Hepatocyte (in vitro differentiated cells): ENCODE results near the gene TFF2. TPM values are rescaled to one million over a fixed set of nuclear protein-coding genes. Genes with fewer than 3 reads are reported as not detected.

Experiments
- DNase-seq: peaks from one replicate; pipeline ENCODE4 v3.0.0-alpha.2; 2016; ENCODE audit warnings: low spot score
- H2AFZ ChIP-seq: fragments of 200-600 bp; sonication (generic); 2 replicates; pipeline ENCODE4 v1.6.0; 2016; ENCODE audit warnings: antibody characterized with exemption, mild to moderate bottlenecking
- H3K27ac ChIP-seq: fragments of 200-600 bp; sonication (generic); 2 replicates; pipeline ENCODE4 v1.5.1; 2016; ENCODE audit warnings: mild to moderate bottlenecking
- H3K27me3 ChIP-seq: fragments of 200-600 bp; sonication (generic); 2 replicates; pipeline ENCODE4 v1.6.1; 2016
- H3K36me3 ChIP-seq: fragments of 200-600 bp; sonication (generic); replicated peaks from 2 replicates; pipeline ENCODE4 v1.5.1; 2016; ENCODE audit warnings: low read depth; ENCODE audit not compliant: insufficient read depth
- H3K4me1 ChIP-seq: fragments of 200-600 bp; sonication (generic); 2 replicates; pipeline ENCODE4 v1.5.1; 2016; ENCODE audit warnings: mild to moderate bottlenecking, moderate library complexity; ENCODE audit not compliant: insufficient read depth
- H3K4me2 ChIP-seq: fragments of 200-600 bp; sonication (generic); 2 replicates; pipeline ENCODE4 v1.6.0; 2016
- H3K4me3 ChIP-seq: fragments of 200-600 bp; sonication (generic); 2 replicates; pipeline ENCODE4 v1.5.1; 2016; ENCODE audit warnings: mild to moderate bottlenecking
- H3K79me2 ChIP-seq: fragments of 200-600 bp; sonication (generic); 2 replicates; pipeline ENCODE4 v1.6.0; 2017; ENCODE audit warnings: mild to moderate bottlenecking
- H3K9me2 ChIP-seq: fragments of 200-600 bp; sonication (generic); replicated peaks from 2 replicates; pipeline ENCODE4 v1.6.0; 2017; ENCODE audit warnings: mild to moderate bottlenecking; ENCODE audit not compliant: insufficient read depth
- H3K9me3 ChIP-seq: fragments of 200-600 bp; sonication (generic); 2 replicates; pipeline ENCODE4 v1.5.1; 2016; ENCODE audit warnings: low read depth, mild to moderate bottlenecking
- H4K20me1 ChIP-seq: fragments of 200-600 bp; sonication (generic); 2 replicates; pipeline ENCODE4 v1.6.0; 2016; ENCODE audit warnings: mild to moderate bottlenecking; ENCODE audit not compliant: insufficient read depth, poor library complexity, severe bottlenecking
- CTCF ChIP-seq: fragments of 200-600 bp; sonication (generic); IDR thresholded peaks from 2 replicates; pipeline ENCODE4 v1.5.1; 2016; ENCODE audit warnings: antibody characterized with exemption, mild to moderate bottlenecking; ENCODE audit not compliant: poor library complexity
- EZH2 ChIP-seq: fragments of 200-600 bp; sonication (generic); IDR thresholded peaks from 2 replicates; pipeline ENCODE4 v1.6.1; 2016; ENCODE audit warnings: antibody characterized with exemption, mild to moderate bottlenecking, borderline replicate concordance
- EZH2phosphoT487 ChIP-seq: fragments of 200-600 bp; sonication (generic); IDR thresholded peaks from one replicate; pipeline ENCODE4 v1.6.1; 2018; ENCODE audit warnings: antibody characterized with exemption, mild to moderate bottlenecking, low read depth, moderate library complexity; ENCODE audit not compliant: unreplicated experiment, severe bottlenecking
- WGBS: methylation state at CpG from one replicate; pipeline ENCODE4 v1.1.6; 2016; ENCODE audit warnings: low lambda C conversion rate; ENCODE audit errors: missing lambda C conversion rate; 5-methylcytosine and 5-hydroxymethylcytosine counted together
- polyA plus RNA-seq: library from polyadenylated mRNA; unstranded; fragments of >200 nt; fragmentation: Nextera tagmentation; extraction: Ambion mirVana; gene quantifications from 2 replicates; pipeline ENCODE4 v1.2.1, GENCODE V29; 2016
- total RNA-seq: library from RNA; depleted of rRNA; stranded (reverse); fragments of >200 nt; gene quantifications from 2 replicates; pipeline ENCODE4 v1.2.3, GENCODE V29; 2014

TFF2 gene
- total and polyA plus RNA-seq, 2 experiments from 2014 or later, result 23.9 to 28.1 TPM

- H3K4me3 ChIP-seq, result no peak overlapping the region
- no peak for TF ChIP-seq EZH2phosphoT487
- no peak for TF ChIP-seq CTCF
- no peak for TF ChIP-seq EZH2
- no peaks in the 10 kb centered on the region for H3K9me2 ChIP-seq
- no peak overlapping the region for H2AFZ ChIP-seq
- no peak overlapping the region for H3K27ac ChIP-seq
- no peak overlapping the region for H3K4me2 ChIP-seq
- no peaks in the 10 kb centered on the region for H3K36me3 ChIP-seq
- 90% methylated on average over 3 of the region's 3 CpGs for WGBS
- peaks cover 3% of the 10 kb centered on the region for H3K4me1 ChIP-seq
- no peak for DNase-seq
- no peaks in the 10 kb centered on the region for H3K79me2 ChIP-seq
- no peaks in the 10 kb centered on the region for H4K20me1 ChIP-seq
- no peaks in the 10 kb centered on the region for H3K27me3 ChIP-seq
- H3K9me3 ChIP-seq, result no peaks in the 10 kb centered on the region
Observed at GRCh38 chr21:42303443-42303842, 47.4 kb downstream of the TFF2 start.

- TF ChIP-seq EZH2phosphoT487, result no peak
- TF ChIP-seq EZH2, result no peak
- TF ChIP-seq CTCF, result no peak
- peaks cover 3% of the 10 kb centered on the region for H3K4me1 ChIP-seq
- no peaks in the 10 kb centered on the region for H4K20me1 ChIP-seq
- H3K27me3 ChIP-seq, result no peaks in the 10 kb centered on the region
- no peak for DNase-seq
- no peak overlapping the region for H3K4me2 ChIP-seq
- H3K36me3 ChIP-seq, result no peaks in the 10 kb centered on the region
- no peak overlapping the region for H3K4me3 ChIP-seq
- no peaks in the 10 kb centered on the region for H3K9me2 ChIP-seq
- H3K79me2 ChIP-seq, result no peaks in the 10 kb centered on the region
- H3K27ac ChIP-seq, result no peak overlapping the region
- H2AFZ ChIP-seq, result no peak overlapping the region
- no peaks in the 10 kb centered on the region for H3K9me3 ChIP-seq
- WGBS, result 75% methylated on average over 7 of the region's 7 CpGs
Observed at GRCh38 chr21:42302794-42303193, 48.0 kb downstream of the TFF2 start.

GRCh38 chr21:42302076-42302650, 48.6 kb downstream of the TFF2 start:
- no peak for TF ChIP-seq CTCF
- TF ChIP-seq EZH2phosphoT487, result no peak
- TF ChIP-seq EZH2, result no peak
- Histone ChIP-seq H3K27me3 (no peaks in the 10 kb centered on the region), H3K4me2 (no peak overlapping the region), H4K20me1 (no peaks in the 10 kb centered on the region), H3K4me3 (no peak overlapping the region), H3K9me3 (no peaks in the 10 kb centered on the region), H3K9me2 (no peaks in the 10 kb centered on the region), H3K27ac (no peak overlapping the region), H2AFZ (no peak overlapping the region), H3K79me2 (no peaks in the 10 kb centered on the region), H3K4me1 (peaks cover 3% of the 10 kb centered on the region), H3K36me3 (no peaks in the 10 kb centered on the region)
- 76% methylated on average over 12 of the region's 12 CpGs for WGBS
- no peak for DNase-seq
